Nucleus accumbens (tissue), 56 donors: ENCODE data around the gene TTC33.
A peak's percentile ranks its signal among the peaks of the same experiment; 100 is the strongest.
"Not testable (repeated sequence)": the region's sequence is repeated elsewhere in the genome, so short reads cannot be mapped to it uniquely, and the experiment has no call there.

Experiments
- DNase-seq, 56 donors: peaks; one replicate each; lab custom pipeline; 2025; lab: John Stamatoyannopoulos, UW

Gene TTC33

GRCh38 chr5:40755407-40756365 lies at the start of gene TTC33:
Gene TTC33, minus strand, starts transcription at chr5:40755961. Its CDS starts 8,943 bp downstream, at chr5:40747018.
- peak; percentile 62 to 97 (median 92) for DNase-seq

GRCh38 chr5:40801771-40802562 lies 46.2 kb upstream of the TTC33 start:
- DNase-seq = no peak

GRCh38 chr5:40799258-40799657 lies 43.5 kb upstream of the TTC33 start:
- DNase-seq = no peak

GRCh38 chr5:40798801-40799210 lies 43.0 kb upstream of the TTC33 start:
- DNase-seq = no peak

- peak in 55 of 56 donors; percentile 29 to 93 (median 83) for DNase-seq
Measured at GRCh38 chr5:40798012-40798800, 42.4 kb upstream of the TTC33 start, which contains the start of gene PRKAA1. Gene PRKAA1, minus strand, starts transcription at chr5:40798374. Its CDS starts 185 bp downstream, at chr5:40798189.

- peak in 47 of 56 donors; percentile 4 to 80 (median 61) for DNase-seq
Measured at GRCh38 chr5:40797273-40798011, 41.7 kb upstream of the TTC33 start.

GRCh38 chr5:40796487-40796889 lies 40.7 kb upstream of the TTC33 start:
- no peak for DNase-seq

- not testable (repeated sequence) for DNase-seq
Measured at GRCh38 chr5:40794877-40795276, 39.1 kb upstream of the TTC33 start.

- DNase-seq = not testable (repeated sequence)
Measured at GRCh38 chr5:40794340-40794739, 38.6 kb upstream of the TTC33 start.

GRCh38 chr5:40792691-40793090 lies 36.9 kb upstream of the TTC33 start:
- DNase-seq = not testable (repeated sequence)

- DNase-seq = no peak
Measured at GRCh38 chr5:40791715-40792139, 36.0 kb upstream of the TTC33 start.

- DNase-seq = no peak
Measured at GRCh38 chr5:40790947-40791593, 35.3 kb upstream of the TTC33 start.

GRCh38 chr5:40788941-40789340 lies 33.2 kb upstream of the TTC33 start:
- DNase-seq = not testable (repeated sequence)

GRCh38 chr5:40787986-40788385 lies 32.2 kb upstream of the TTC33 start:
- no peak for DNase-seq

GRCh38 chr5:40786664-40787063 lies 30.9 kb upstream of the TTC33 start:
- not testable (repeated sequence) for DNase-seq

GRCh38 chr5:40784916-40785315 lies 29.2 kb upstream of the TTC33 start:
- DNase-seq = no peak

- DNase-seq = no peak
Measured at GRCh38 chr5:40784027-40784653, 28.4 kb upstream of the TTC33 start.

- DNase-seq = no peak
Measured at GRCh38 chr5:40781843-40782409, 26.2 kb upstream of the TTC33 start.
